GM18511 (cell line): ENCODE data around the gene BROX.

Experiments used
- ATAC-seq: cut with Tn5 transposase; IDR thresholded peaks from one replicate; pipeline ENCODE4 v1.9.1; 2021; ENCODE audit warnings: mild to moderate bottlenecking, moderate library complexity; ENCODE audit not compliant: unreplicated experiment

BROX gene

DNA sequence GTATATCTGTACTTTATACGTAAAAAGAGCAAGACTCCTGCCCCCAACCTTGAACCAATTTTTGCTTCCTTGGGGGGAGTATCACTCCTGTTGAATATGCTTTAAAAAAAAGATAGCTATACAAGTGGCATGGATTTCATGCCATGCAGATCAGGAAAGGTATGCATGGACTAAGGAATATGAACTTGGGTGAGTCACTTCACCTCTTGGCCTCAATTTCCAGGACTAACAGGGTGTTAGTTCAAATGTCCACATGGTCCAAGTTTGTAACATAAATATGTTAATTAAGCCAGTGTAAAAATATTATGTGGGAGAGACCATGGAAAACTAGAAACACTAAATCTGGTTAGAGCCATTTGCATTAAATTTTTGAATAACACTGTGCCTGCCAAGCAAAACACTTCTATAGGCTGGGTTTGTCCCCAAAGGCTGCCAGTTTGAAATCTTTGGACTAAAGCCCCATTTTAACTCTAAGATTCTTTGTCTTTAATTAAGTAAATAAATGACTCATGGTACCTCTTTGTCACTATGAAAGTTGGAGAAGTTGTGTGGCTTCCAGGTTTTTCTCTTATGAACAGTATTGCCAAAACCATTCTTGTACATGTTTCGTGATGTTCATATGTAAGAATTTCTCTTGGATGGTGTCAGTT lies 57.7 kb downstream of the BROX start:
- ATAC-seq: no peak

DNA sequence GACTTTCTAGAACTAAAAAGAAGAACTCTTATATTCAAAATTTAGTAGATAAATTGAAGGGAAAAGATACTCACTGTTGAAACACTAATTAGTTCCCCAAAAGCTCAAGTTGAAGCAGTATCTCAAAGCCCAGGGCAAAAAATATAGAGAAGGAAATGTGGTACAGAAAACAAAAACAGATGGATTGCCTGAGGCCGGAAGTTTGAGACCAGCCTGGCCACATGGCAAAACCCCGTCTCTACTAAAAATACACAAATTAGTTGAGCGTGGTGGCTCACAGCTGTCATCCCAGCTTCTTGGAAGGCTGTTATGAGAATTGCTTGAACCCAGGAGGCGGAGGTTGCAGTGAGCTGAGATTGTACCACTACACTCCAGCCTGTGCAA lies 60.6 kb downstream of the BROX start:
- peak; percentile 93 for ATAC-seq

DNA sequence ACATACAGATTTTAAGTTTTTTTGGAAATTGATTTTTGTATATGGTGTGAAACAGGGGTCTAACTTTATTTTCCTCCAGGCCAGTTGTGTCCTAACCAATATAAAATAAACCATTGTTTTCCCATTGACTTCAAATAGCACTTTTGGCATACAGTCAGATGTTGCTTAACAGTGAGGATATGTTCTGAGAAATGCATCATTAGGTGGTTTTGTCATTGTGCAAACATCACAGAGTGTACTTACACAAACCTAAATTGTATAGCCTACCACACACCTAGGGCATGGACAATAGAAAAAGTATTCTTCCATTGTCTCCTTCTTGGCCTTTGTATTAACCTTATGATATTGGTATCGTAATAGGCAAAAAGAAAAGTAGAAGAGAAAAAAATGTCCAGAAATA lies 65.1 kb downstream of the BROX start:
- ATAC-seq: no peak

DNA sequence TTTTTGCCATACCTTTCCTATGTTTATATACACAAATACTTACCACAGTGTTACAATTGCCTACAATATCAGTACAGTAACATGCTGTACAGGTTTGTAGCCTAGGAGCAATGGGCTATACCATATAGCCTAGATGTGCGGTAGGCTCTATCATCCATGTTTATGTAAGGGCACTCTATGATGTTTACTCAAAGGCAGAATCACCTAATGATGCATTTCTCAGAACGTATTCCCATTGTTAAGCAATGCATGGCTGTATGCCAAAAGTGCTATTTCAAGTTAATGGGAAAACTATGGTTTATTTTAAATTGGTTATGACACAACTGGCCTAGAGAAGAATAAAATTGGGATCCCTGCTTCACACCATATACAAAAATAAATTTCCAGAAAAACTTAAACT lies 65.6 kb downstream of the BROX start:
- ATAC-seq: no peak

DNA sequence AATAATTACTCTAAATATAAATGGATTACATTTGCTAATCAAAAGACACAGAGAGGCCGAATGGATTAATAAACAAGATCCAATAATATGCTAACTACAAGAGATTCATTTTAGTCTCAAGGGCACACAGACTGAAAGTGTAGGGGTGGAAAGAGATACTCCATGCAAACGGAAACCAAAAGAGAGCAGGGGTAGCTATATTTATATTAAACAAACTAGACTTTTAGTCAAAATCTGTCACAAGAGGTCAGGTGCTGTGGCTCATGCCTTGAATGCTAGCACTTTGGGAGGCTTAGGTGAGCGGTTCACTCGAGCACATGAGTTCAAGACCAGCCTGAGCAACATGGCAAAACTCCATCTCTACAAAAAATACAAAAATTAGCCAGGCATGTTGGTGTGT lies 68.9 kb downstream of the BROX start:
- ATAC-seq: peak; percentile 64

DNA sequence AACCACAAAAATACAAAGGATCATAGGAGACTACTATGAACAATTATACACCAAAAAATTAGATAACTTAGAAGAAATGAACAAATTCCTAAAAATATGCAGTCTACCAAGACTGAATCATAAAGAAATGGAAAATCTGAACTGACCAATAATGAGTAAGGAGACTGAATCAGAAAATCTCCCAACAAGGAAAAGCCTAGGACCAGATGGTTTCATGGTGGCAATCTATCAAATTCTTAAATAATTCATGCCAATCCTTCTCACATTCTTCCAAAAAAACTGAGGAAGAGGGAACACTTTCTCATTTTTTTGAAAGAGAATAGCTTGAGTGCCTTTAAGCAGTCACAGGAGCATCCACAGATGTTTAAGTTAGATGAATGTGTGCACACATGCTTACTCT lies 70.7 kb downstream of the BROX start:
- ATAC-seq: no peak

DNA sequence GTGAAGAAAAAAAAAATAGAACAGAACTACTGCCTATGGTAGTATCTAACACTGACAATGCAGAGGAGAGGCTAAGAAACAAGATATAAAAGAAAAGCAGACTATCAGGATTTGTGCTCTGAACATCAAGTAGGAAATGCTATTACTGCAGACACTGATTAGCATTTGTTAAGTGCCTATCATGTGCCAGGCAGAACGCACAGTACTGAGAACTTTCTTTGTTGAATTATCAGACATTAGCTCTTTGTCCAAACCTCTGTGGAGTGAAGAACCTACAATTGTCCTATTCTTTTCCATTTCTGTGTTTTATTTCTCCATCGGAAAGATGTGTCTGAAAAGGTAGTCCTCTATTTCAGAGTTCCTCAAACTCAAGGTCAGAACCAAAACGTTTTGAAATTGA lies 72.0 kb downstream of the BROX start:
- ATAC-seq: no peak
